Measurements from ENCODE around the gene NRXN3.

Gene NRXN3

DNA sequence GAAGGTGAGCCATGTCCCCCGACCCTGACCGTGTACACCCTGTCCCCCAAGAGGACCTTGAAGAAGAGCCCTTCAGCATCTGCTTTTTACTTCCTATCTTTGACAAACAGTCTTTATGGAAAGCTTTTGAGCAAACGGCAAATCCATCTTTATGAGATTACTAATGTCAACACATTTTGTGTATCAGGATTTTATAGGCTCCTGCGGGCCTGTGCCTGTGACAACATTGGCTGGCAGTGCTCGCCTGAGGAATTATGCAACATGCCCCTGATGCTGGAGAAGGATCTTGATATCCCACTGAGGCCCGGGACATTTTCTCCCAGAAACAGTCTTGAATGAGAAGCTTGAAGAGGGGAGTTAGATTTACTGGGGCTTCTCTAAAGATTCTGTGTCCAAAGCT is 416.5 kb downstream of the NRXN3 start:
- no peak overlapping the region for H3K9ac ChIP-seq (ENCODE audit: low read length)
- no peaks in the 10 kb centered on the region for H3K36me3 ChIP-seq (ENCODE audit: control insufficient read depth, insufficient read depth, low read length)
- no peaks in the 10 kb centered on the region for H3K9me3 ChIP-seq (ENCODE audit: control insufficient read depth, low read length)
- H3K27me3 ChIP-seq (ENCODE audit: control insufficient read depth, insufficient read depth, low read length) = no peaks in the 10 kb centered on the region
- no peaks in the 10 kb centered on the region for H3K4me1 ChIP-seq (ENCODE audit: control insufficient read depth, insufficient read depth, low read length)
- H3K4me3 ChIP-seq (ENCODE audit: low read length) = no peak overlapping the region

DNA sequence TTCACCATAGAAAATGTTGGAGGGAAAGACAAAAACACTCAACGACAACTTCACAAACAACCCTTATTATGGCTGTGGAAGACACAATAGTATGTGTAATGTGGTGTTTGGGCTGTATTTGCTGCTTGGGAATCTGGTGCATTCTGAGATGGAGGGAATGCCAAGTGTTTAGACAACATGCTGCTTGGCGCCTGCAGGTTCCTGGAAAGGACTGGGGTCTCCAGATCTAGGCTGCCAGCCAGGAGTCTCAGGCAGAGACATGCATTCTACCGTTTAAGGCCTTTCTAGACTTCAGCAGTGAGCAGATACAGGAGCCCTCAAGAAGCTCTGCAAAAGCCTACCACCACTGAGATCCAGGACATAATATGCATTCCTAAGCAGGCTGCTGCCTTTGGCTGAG is 418.7 kb downstream of the NRXN3 start:
- H3K4me3 ChIP-seq (ENCODE audit: low read length) = no peak overlapping the region
- H3K9ac ChIP-seq (ENCODE audit: low read length) = no peak overlapping the region

DNA sequence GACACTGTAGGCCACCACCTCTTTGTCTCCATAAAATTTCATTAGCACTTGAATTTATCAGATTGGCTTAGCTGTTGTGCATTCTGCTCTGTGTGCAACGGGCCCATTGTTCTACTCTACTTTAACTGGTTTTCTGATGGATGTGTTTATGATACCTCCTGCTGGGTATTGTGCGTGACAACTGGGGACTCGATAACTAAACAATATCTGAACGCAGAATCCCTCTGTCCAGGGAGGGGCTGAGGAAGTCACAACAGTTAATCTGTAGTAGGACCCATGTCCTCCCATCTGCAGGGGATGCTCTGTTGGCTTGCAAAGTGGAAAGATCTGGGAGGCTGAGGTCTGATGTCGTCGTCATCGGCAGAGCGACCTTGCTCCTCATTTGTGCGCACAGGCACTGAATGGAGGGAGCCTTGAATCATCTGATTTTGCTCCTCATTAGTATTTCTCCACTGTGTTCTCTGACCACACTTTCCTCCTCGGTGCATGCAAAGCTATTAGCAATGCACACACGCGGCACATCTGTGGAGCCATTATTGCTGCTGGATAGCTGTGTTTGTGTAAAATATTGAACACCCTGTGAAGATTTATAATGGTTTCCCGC is 422.5 kb downstream of the NRXN3 start:
- Histone ChIP-seq H3K9ac (ENCODE audit: low read length) (no peak overlapping the region), H3K4me1 (ENCODE audit: control insufficient read depth, insufficient read depth, low read length) (no peaks in the 10 kb centered on the region), H3K9me3 (ENCODE audit: control insufficient read depth, low read length) (no peaks in the 10 kb centered on the region), H3K27me3 (ENCODE audit: control insufficient read depth, insufficient read depth, low read length) (no peaks in the 10 kb centered on the region), H3K4me3 (ENCODE audit: low read length) (no peak overlapping the region), H3K36me3 (ENCODE audit: control insufficient read depth, insufficient read depth, low read length) (no peaks in the 10 kb centered on the region)

More for the DNA sequence above, 418.7 kb downstream of the NRXN3 start:
- Histone ChIP-seq H3K9me3 (ENCODE audit: control insufficient read depth, low read length) (no peaks in the 10 kb centered on the region), H3K27me3 (ENCODE audit: control insufficient read depth, insufficient read depth, low read length) (no peaks in the 10 kb centered on the region), H3K36me3 (ENCODE audit: control insufficient read depth, insufficient read depth, low read length) (no peaks in the 10 kb centered on the region), H3K4me1 (ENCODE audit: control insufficient read depth, insufficient read depth, low read length) (no peaks in the 10 kb centered on the region)

DNA sequence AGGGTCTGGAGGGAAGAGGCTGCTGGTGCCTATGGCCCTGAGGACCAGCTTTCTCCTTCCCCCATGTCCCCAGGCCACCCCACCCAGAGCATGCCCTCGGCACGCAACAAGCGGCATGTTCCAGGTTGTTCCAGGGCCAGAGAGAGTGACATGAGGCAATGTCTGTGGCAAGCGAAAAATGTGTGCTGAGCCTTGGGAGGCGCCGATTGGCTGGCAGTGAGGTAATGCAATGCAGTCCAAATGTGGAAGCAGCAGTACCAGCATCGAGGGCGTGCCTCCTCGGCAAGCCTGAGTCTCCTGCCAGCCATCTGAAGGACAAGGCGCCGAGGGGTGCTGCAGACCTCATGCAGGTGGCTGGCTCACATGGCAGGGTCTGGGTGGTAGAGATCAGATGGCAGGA is 423.8 kb downstream of the NRXN3 start:
- Histone ChIP-seq H3K9ac (ENCODE audit: low read length) (no peak overlapping the region), H3K9me3 (ENCODE audit: control insufficient read depth, low read length) (no peaks in the 10 kb centered on the region), H3K36me3 (ENCODE audit: control insufficient read depth, insufficient read depth, low read length) (no peaks in the 10 kb centered on the region), H3K27me3 (ENCODE audit: control insufficient read depth, insufficient read depth, low read length) (no peaks in the 10 kb centered on the region), H3K4me1 (ENCODE audit: control insufficient read depth, insufficient read depth, low read length) (no peaks in the 10 kb centered on the region), H3K4me3 (ENCODE audit: low read length) (no peak overlapping the region)

DNA sequence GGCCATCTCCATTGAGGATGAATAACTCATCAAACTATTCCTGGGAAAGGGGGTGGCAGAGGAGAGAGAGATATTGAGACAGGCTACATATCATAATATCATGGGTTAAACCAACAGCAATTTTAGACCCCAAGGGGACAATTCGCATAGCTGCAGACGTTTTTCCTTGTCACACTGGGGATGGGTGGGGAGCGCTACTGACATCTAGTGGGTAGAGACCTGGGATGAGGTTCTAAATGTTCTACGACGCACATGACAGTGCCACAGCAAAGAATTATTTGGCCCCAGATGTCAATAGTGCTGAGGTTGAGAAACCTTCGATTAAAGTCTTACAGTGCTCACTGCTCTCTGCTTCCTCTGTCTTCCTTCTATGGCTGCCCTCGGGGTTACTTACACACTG is 425.6 kb downstream of the NRXN3 start:
- Histone ChIP-seq H3K4me1 (ENCODE audit: control insufficient read depth, insufficient read depth, low read length) (no peaks in the 10 kb centered on the region), H3K36me3 (ENCODE audit: control insufficient read depth, insufficient read depth, low read length) (no peaks in the 10 kb centered on the region), H3K4me3 (ENCODE audit: low read length) (no peak overlapping the region), H3K9ac (ENCODE audit: low read length) (no peak overlapping the region), H3K27me3 (ENCODE audit: control insufficient read depth, insufficient read depth, low read length) (no peaks in the 10 kb centered on the region), H3K9me3 (ENCODE audit: control insufficient read depth, low read length) (no peaks in the 10 kb centered on the region)

DNA sequence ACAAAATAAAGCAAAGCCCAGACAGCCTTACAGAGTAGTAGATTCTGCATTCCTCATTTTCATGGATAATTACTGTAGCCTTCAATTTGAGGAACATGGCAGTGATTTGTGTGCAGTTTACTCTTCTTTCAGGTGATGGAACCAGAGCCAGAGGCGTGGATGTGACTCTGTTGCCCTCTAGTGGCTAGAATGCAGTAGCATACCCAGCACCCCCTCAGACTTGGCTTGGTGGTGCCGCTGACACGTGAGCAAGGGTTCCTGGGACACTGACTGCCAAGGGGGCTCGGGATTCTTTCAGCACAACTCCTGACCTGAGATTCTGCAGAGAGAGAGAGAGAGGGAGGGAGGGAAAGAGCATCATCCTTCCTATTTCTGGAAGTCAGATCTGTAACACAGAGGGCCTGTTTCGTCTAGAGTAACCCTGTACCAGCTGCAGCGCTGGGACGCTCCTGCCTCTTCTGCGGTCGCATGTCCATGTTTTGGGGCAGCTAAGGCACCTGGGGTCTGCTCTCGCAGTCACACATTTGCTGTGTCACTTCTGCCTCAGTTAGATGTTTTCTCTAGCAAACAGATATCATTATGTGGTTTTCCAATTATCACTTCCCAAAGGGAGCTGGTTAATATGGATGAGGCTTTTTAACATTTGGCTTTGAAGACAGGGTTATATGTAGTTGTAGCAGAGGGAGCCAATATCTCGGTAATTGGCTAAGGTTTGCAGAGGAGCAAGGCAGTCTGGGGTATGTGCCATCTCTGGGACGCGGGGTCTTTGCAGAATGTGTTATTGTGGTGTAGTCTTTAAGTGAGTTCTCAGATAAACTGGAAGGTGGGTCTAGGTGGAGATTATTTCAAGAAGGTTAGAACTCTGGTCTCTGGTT is 428.1 kb downstream of the NRXN3 start:
- H3K36me3 ChIP-seq (ENCODE audit: control insufficient read depth, insufficient read depth, low read length) = no peaks in the 10 kb centered on the region

DNA sequence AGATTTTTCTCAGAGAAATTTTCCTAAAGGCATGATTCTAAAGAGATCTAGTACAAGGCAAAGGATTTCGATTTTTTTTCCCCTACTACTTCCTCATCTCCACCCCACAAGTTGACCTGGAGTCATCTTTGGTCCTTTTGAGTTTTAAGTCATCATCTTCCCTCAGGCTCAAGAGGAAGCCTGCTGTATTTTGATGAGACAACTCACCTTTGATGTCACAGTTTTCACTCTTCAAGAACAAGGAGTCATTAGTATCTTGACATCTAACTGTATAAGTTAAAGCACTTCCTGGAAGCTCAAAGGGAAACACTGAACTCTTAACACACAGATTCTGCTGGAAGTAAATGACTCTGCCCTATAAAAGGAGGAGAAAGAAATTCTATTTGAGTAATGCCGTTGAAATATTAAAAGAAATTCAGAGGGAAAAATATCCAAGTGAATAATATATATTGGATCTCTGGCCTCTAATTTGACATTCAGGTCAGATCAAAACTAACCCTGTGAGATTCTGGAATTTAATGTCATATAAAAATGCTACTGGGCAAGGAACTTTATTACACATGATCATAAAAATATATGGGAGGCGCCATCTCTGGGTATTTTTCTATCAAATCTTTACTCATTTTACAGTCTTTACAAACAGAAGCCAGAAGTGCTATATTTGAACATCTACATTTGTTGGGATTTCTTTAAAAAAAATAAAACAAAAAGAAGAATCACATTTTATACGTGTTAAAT is 435.0 kb downstream of the NRXN3 start:
- no peaks in the 10 kb centered on the region for H3K4me1 ChIP-seq (ENCODE audit: control insufficient read depth, insufficient read depth, low read length)
- no peak overlapping the region for H3K9ac ChIP-seq (ENCODE audit: low read length)
- H3K9me3 ChIP-seq (ENCODE audit: control insufficient read depth, low read length) = no peaks in the 10 kb centered on the region
- H3K27me3 ChIP-seq (ENCODE audit: control insufficient read depth, insufficient read depth, low read length) = no peaks in the 10 kb centered on the region
- no peaks in the 10 kb centered on the region for H3K36me3 ChIP-seq (ENCODE audit: control insufficient read depth, insufficient read depth, low read length)
- H3K4me3 ChIP-seq (ENCODE audit: low read length) = no peak overlapping the region

More for the DNA sequence above, 428.1 kb downstream of the NRXN3 start:
- Histone ChIP-seq H3K4me3 (ENCODE audit: low read length) (no peak overlapping the region), H3K4me1 (ENCODE audit: control insufficient read depth, insufficient read depth, low read length) (no peaks in the 10 kb centered on the region), H3K9me3 (ENCODE audit: control insufficient read depth, low read length) (no peaks in the 10 kb centered on the region), H3K9ac (ENCODE audit: low read length) (no peak overlapping the region), H3K27me3 (ENCODE audit: control insufficient read depth, insufficient read depth, low read length) (no peaks in the 10 kb centered on the region)

DNA sequence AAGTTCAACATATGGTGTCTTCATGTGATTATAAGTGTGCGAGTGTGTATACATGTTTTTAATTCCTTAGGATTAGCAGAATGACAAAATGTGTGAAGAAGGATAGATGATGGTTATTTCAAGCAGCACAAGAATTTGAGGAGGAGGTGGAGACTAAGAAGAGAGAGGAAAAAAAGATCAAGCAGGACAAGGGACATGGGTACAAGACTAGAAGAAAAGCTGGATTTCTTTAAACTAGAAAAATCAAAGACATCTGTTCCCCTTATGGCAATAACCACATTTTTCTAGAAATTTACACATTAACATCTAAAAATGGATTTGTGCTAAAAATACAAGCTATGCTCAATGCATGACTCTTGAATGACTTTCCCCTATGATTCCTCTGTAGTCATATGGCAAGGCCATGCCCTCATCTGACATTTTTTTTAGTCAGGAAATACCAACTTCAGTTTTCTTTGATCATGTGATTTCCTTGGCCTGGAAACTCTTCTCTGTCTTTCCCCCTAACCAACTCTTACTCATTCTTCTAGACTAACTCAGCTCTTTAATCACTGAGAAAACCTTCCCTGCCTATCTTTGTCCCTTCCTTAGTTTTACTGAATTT is 435.8 kb downstream of the NRXN3 start:
- no peaks in the 10 kb centered on the region for H3K9me3 ChIP-seq (ENCODE audit: control insufficient read depth, low read length)
- H3K4me1 ChIP-seq (ENCODE audit: control insufficient read depth, insufficient read depth, low read length) = no peaks in the 10 kb centered on the region
- no peak overlapping the region for H3K4me3 ChIP-seq (ENCODE audit: low read length)
- no peaks in the 10 kb centered on the region for H3K36me3 ChIP-seq (ENCODE audit: control insufficient read depth, insufficient read depth, low read length)
- no peaks in the 10 kb centered on the region for H3K27me3 ChIP-seq (ENCODE audit: control insufficient read depth, insufficient read depth, low read length)
- H3K9ac ChIP-seq (ENCODE audit: low read length) = no peak overlapping the region

DNA sequence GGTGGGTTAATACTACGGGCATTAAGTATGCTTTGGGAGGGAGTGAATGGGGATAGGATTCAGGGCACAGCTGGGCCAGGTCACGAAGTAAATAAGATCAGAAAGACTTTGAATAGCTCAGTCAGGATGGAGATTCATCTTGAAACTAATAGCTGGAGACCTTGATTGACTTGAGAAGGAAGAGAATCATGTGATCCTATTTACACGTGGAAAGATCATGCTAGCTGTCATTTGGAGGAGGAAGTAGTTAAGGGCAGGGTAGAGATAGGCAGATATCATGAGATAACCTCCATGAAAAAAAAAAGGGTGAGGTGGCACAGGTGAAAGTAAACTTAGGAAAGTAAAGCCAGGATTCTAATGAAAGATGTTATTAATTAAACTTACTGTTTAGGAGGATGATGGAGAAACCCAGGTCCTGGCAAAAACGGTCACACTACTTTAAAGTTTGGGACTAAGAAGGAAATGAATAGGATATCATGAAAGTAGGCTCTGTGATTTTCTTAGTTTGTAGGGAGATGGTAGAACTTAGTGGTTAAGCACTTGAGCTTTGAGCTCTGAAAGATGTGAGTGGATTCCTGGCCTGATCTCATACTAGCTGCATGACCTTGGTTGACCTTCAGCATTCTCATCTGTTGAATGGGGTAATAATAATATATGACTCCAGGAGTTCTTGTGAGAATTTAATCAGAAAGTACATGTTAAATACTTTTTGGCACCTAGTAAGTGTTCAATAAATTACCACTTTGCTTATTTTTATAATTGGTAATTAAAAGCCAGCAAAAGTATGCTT is 439.0 kb downstream of the NRXN3 start:
- Histone ChIP-seq H3K4me1 (ENCODE audit: control insufficient read depth, insufficient read depth, low read length) (no peaks in the 10 kb centered on the region), H3K27me3 (ENCODE audit: control insufficient read depth, insufficient read depth, low read length) (no peaks in the 10 kb centered on the region), H3K4me3 (ENCODE audit: low read length) (no peak overlapping the region), H3K9ac (ENCODE audit: low read length) (no peak overlapping the region), H3K36me3 (ENCODE audit: control insufficient read depth, insufficient read depth, low read length) (no peaks in the 10 kb centered on the region), H3K9me3 (ENCODE audit: control insufficient read depth, low read length) (no peaks in the 10 kb centered on the region)

DNA sequence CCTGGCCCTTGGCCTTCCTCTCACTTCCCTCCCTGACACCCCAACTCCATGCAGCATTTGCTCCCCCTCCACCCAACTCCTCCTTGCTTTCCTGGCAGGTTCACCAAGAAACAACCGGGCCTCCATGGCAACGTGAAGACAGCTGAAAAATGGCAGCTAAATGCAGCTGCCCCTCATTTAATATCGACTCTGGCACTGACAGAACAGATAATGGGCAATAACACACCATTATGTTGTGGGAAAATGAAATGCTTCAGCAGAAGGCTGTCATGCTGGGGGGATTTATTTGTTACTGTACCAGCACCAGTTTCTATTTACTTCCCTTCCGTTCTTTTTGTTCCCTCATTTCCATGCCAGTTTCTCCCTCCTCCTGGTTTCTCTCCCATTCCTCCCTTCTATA is 440.8 kb downstream of the NRXN3 start:
- Histone ChIP-seq H3K27me3 (ENCODE audit: control insufficient read depth, insufficient read depth, low read length) (no peaks in the 10 kb centered on the region), H3K9ac (ENCODE audit: low read length) (no peak overlapping the region), H3K9me3 (ENCODE audit: control insufficient read depth, low read length) (no peaks in the 10 kb centered on the region), H3K36me3 (ENCODE audit: control insufficient read depth, insufficient read depth, low read length) (no peaks in the 10 kb centered on the region), H3K4me3 (ENCODE audit: low read length) (no peak overlapping the region), H3K4me1 (ENCODE audit: control insufficient read depth, insufficient read depth, low read length) (no peaks in the 10 kb centered on the region)

DNA sequence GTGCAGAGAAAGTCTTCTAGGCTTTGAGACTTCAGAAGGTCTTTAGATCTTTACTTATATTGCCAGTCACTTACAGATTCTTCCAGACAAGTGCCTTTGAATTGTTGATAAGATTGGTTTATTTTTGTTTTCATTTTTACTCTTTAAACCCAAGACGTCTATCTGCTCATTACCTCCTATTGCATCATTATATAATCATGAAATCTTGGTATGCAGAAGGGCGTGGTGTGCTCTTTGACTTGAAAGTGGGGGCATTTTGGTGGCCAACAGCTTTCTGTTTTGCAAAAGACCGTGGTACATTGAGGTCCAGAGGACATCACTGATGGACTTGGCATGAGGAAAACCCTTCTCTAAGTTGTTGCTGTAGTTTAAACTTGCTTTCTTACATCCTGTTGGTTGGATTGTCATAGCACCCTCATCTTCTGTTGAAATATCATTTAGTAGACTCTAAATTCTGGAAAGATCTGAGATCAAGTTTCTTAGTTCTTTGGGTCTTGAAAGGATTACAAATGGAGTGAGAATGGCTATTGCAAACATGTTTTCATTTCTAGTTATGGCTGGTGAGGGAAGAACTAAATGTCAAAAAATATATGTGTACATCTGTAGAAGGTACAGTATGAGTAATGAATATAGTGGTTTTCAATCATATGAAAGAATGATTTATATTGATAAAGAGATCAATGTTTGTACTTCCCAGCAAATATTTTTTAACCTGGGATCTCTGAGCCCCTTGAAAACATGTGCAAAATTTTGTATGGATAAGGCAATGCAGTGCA is 441.8 kb downstream of the NRXN3 start:
- no peaks in the 10 kb centered on the region for H3K9me3 ChIP-seq (ENCODE audit: control insufficient read depth, low read length)
- no peak overlapping the region for H3K4me3 ChIP-seq (ENCODE audit: low read length)
- H3K9ac ChIP-seq (ENCODE audit: low read length) = no peak overlapping the region
- H3K4me1 ChIP-seq (ENCODE audit: control insufficient read depth, insufficient read depth, low read length) = no peaks in the 10 kb centered on the region
- H3K36me3 ChIP-seq (ENCODE audit: control insufficient read depth, insufficient read depth, low read length) = no peaks in the 10 kb centered on the region
- H3K27me3 ChIP-seq (ENCODE audit: control insufficient read depth, insufficient read depth, low read length) = no peaks in the 10 kb centered on the region

All from mucosa of stomach (tissue), 1 donor.